ENCODE measurements around the gene SLC27A3. TPM values are rescaled to one million over a fixed set of nuclear protein-coding genes. Genes with fewer than 3 reads are reported as not detected.
A peak's percentile ranks its signal among the peaks of the same experiment; 100 is the strongest.

Gene SLC27A3
- total and polyA plus RNA-seq, 9 of the 15 experiments (the other 6 are each of a cell fraction or from before 2014, with no cell fraction given), result 0.57 to 5.2 (median 2.8) TPM

DNA sequence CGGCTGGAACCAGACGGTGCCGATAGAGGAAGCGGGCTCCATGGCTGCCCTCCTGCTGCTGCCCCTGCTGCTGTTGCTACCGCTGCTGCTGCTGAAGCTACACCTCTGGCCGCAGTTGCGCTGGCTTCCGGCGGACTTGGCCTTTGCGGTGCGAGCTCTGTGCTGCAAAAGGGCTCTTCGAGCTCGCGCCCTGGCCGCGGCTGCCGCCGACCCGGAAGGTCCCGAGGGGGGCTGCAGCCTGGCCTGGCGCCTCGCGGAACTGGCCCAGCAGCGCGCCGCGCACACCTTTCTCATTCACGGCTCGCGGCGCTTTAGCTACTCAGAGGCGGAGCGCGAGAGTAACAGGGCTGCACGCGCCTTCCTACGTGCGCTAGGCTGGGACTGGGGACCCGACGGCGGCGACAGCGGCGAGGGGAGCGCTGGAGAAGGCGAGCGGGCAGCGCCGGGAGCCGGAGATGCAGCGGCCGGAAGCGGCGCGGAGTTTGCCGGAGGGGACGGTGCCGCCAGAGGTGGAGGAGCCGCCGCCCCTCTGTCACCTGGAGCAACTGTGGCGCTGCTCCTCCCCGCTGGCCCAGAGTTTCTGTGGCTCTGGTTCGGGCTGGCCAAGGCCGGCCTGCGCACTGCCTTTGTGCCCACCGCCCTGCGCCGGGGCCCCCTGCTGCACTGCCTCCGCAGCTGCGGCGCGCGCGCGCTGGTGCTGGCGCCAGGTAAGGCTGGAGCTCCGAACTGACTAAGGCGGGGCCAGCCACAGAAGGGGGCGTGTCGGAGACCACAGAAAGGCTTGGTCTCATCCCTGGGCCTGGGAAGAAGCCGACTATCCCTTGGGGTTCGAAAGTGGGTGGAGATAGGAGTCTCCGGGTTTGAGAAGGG is 486 bp downstream of the SLC27A3 start (continued):
- peak; percentile 61; the same call in 1 of the 2 replicates for TF ChIP-seq MGA (IDR thresholded peaks at IDR 0.05)
- 0 out of 2 replicates have a peak, but pooled peaks have one; percentile 22 for TF ChIP-seq ZEB2 (IDR thresholded peaks at IDR 0.05)
- peak; percentile 62 to 73 for TF ChIP-seq NRF1 (conservative IDR thresholded peaks at IDR 0.05 in 1 of 2, IDR thresholded peaks at IDR 0.05 in 1 of 2)
- TF ChIP-seq NCOA4 (IDR thresholded peaks at IDR 0.05; ENCODE audit: partially characterized antibody), result no peak
- TF ChIP-seq, protein P1, sequence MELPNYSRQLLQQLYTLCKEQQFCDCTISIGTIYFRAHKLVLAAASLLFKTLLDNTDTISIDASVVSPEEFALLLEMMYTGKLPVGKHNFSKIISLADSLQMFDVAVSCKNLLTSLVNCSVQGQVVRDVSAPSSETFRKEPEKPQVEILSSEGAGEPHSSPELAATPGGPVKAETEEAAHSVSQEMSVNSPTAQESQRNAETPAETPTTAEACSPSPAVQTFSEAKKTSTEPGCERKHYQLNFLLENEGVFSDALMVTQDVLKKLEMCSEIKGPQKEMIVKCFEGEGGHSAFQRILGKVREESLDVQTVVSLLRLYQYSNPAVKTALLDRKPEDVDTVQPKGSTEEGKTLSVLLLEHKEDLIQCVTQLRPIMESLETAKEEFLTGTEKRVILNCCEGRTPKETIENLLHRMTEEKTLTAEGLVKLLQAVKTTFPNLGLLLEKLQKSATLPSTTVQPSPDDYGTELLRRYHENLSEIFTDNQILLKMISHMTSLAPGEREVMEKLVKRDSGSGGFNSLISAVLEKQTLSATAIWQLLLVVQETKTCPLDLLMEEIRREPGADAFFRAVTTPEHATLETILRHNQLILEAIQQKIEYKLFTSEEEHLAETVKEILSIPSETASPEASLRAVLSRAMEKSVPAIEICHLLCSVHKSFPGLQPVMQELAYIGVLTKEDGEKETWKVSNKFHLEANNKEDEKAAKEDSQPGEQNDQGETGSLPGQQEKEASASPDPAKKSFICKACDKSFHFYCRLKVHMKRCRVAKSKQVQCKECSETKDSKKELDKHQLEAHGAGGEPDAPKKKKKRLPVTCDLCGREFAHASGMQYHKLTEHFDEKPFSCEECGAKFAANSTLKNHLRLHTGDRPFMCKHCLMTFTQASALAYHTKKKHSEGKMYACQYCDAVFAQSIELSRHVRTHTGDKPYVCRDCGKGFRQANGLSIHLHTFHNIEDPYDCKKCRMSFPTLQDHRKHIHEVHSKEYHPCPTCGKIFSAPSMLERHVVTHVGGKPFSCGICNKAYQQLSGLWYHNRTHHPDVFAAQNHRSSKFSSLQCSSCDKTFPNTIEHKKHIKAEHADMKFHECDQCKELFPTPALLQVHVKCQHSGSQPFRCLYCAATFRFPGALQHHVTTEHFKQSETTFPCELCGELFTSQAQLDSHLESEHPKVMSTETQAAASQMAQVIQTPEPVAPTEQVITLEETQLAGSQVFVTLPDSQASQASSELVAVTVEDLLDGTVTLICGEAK (IDR thresholded peaks at IDR 0.05), result 0 out of 2 replicates have a peak, but pooled peaks have one; percentile 17
- TF ChIP-seq, protein P1 (CRISPR knock-in tag; IDR thresholded peaks at IDR 0.05), result no peak

Data from K562 (cell line).